Measurements from ENCODE around the gene TJP3. TPM values are rescaled to one million over a fixed set of nuclear protein-coding genes. Genes with fewer than 3 reads are reported as not detected.

Gene TJP3
- total and polyA plus RNA-seq, 4 donors = 0.30 to 5.0 (median 1.7) TPM

DNA sequence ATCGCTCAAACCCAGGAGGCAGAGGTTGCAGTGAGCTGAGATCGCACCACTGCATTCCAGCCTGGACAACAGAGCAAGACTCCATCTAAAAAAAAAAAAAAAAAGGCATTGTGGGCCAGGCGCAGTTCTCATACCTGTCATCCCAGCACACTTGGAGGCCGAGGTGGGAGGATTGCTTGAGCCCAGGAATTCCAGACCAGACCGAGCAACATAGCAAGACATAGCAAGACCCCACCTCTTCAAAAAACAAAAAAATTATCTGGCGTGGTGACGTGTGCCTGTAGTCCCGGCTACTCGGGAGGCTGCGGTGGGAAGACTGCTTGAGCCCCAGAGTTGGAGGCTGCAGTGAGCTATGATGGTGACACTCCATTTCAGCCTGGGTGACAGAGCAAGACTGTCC lies 25.9 kb upstream of the TJP3 start:
- H3K4me1 ChIP-seq (ENCODE audit: control insufficient read depth, insufficient read depth, low read length) = peaks cover 8% of the 10 kb centered on the region
- H3K27me3 ChIP-seq (ENCODE audit: control insufficient read depth, insufficient read depth, low read length) = no peaks in the 10 kb centered on the region
- no peak for DNase-seq (ENCODE audit: low read depth in 4 of 6, low spot score in 6 of 6)
- 95% methylated on average over 2 of the region's 10 CpGs for WGBS (ENCODE audit: insufficient coverage)
- H3K27ac ChIP-seq (ENCODE audit: low read depth, low read length) = no peak overlapping the region
- no peak overlapping the region for H3K4me3 ChIP-seq (ENCODE audit: low read depth, low read length)
- H3K9me3 ChIP-seq (ENCODE audit: control insufficient read depth, insufficient read depth, low read length) = no peaks in the 10 kb centered on the region
- peaks cover 46% of the 10 kb centered on the region for H3K36me3 ChIP-seq (ENCODE audit: control insufficient read depth, insufficient read depth, low read length)

DNA sequence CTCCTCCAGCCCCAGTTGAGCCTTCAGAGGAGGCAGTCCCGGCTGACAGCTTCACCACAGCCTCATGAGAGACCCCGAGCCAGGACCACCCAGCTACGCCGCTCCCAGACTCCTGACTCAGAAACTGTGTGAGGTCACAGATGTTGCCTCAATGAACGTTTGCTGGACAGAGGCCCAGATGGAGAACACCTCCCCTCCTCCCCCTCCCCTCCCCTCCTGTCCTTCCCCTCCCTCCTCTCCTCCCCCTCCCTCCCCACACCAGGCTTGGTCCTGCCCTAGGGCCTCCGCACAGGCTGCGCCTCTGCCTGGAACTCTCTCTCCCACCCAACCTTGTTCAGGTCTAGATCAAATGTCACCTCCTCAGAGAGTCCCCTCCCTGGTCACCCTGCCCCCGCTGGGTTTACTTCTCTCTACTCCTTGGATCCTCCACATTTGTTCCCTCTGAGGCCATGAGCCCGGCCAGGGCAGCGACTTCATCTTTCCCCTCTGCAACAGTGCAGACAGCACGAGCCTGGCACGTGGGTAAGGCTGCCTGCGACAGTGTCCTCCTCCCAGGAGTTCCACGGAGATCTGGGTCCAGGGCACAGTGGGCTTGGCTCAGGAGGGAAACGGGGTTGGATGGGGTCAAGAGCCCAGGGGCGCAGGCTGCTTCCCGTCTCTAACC lies 25.3 kb upstream of the TJP3 start:
- Histone ChIP-seq H3K27ac (ENCODE audit: low read depth, low read length) (peak overlapping the region; percentile 54), H3K36me3 (ENCODE audit: control insufficient read depth, insufficient read depth, low read length) (peaks cover 52% of the 10 kb centered on the region), H3K27me3 (ENCODE audit: control insufficient read depth, insufficient read depth, low read length) (no peaks in the 10 kb centered on the region), H3K4me1 (ENCODE audit: control insufficient read depth, insufficient read depth, low read length) (peaks cover 14% of the 10 kb centered on the region), H3K4me3 (ENCODE audit: low read depth, low read length) (no peak overlapping the region), H3K9me3 (ENCODE audit: control insufficient read depth, insufficient read depth, low read length) (no peaks in the 10 kb centered on the region)
- WGBS (ENCODE audit: insufficient coverage) = 70% methylated on average over 17 of the region's 17 CpGs
- DNase-seq (ENCODE audit: low read depth in 4 of 6, low spot score in 6 of 6) = peak in 2 of 6 donors; percentile 8 to 51

GRCh38 chr19:3683405-3684053 lies 24.7 kb upstream of the TJP3 start:
- peak overlapping the region; percentile 54 for H3K27ac ChIP-seq (ENCODE audit: low read depth, low read length)
- peaks cover 20% of the 10 kb centered on the region for H3K4me1 ChIP-seq (ENCODE audit: control insufficient read depth, insufficient read depth, low read length)
- H3K9me3 ChIP-seq (ENCODE audit: control insufficient read depth, insufficient read depth, low read length) = no peaks in the 10 kb centered on the region
- peaks cover 53% of the 10 kb centered on the region for H3K36me3 ChIP-seq (ENCODE audit: control insufficient read depth, insufficient read depth, low read length)
- H3K27me3 ChIP-seq (ENCODE audit: control insufficient read depth, insufficient read depth, low read length) = no peaks in the 10 kb centered on the region
- no peak for DNase-seq (ENCODE audit: low read depth in 4 of 6, low spot score in 6 of 6)
- 64% methylated on average over 18 of the region's 26 CpGs for WGBS (ENCODE audit: insufficient coverage)
- H3K4me3 ChIP-seq (ENCODE audit: low read depth, low read length) = no peak overlapping the region

DNA sequence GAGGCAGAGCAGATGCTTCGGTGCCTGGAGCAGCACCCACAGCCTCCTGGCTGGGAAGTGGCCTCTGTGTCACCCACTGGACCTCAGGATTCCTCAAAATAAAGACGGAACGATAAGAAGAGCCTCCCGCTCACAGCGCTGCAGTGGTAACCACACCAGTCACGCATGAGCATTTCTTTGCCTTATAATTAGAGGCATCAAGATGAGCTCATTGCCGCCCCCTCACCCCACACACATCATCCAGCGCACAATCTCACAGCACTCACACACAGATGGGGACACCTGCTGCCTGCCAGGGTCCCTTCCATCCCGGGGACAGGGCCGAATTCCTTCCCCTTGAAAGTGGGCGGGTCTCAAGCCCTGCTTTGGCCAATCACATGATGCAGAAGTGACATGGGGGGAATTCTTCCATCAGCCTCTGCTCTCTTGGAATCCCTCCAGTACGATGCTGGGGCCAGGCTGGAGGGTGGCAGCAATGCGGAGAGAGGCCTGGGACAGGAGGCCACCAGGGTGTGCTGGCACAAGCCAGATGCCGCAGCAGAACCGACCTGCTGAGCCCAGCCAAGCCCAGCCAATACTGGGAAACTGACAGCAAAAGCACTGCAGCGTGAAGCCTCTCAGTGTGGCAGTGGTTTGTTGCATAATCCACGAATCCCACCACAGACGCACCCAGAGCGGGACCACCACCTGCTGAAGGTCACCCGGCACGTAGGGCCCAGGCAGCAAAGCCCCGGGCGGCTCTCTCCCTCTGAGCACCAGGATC lies 23.9 kb upstream of the TJP3 start:
- Histone ChIP-seq H3K4me3 (ENCODE audit: low read depth, low read length) (no peak overlapping the region), H3K27me3 (ENCODE audit: control insufficient read depth, insufficient read depth, low read length) (no peaks in the 10 kb centered on the region), H3K9me3 (ENCODE audit: control insufficient read depth, insufficient read depth, low read length) (no peaks in the 10 kb centered on the region), H3K4me1 (ENCODE audit: control insufficient read depth, insufficient read depth, low read length) (peaks cover 23% of the 10 kb centered on the region), H3K36me3 (ENCODE audit: control insufficient read depth, insufficient read depth, low read length) (peaks cover 51% of the 10 kb centered on the region), H3K27ac (ENCODE audit: low read depth, low read length) (no peak overlapping the region)
- no peak for DNase-seq (ENCODE audit: low read depth in 4 of 6, low spot score in 6 of 6)
- WGBS (ENCODE audit: insufficient coverage) = 88% methylated on average over 21 of the region's 23 CpGs

DNA sequence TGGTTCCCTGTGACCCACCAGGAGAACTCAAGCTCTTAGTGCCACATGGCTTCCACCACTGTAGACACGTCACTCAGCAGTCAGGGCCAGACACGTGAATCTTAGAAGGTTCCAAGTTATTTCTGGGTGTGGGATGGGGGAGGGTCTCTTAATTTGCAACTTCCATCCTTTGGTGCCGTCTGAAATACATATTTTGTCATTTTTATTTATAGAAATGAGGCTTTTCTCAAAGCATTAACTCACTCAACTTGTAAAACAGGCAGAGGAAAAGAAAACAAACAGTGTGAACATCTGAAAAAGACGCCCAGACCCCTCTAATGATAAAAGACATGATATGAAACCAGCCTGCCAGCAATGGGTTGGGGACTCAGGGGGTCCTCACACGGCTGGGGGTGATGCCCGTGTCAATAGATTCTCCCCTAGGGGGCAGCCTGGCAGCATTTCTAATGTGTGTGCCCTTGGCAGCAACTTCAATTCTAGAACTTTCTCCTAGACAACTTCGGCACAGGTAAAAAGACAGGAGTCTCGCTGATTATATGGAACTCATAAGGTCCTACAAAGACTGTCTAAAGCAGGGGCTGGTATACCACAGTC lies 23.3 kb upstream of the TJP3 start:
- WGBS (ENCODE audit: insufficient coverage) = 93% methylated on average over 4 of the region's 8 CpGs
- peaks cover 45% of the 10 kb centered on the region for H3K36me3 ChIP-seq (ENCODE audit: control insufficient read depth, insufficient read depth, low read length)
- no peaks in the 10 kb centered on the region for H3K9me3 ChIP-seq (ENCODE audit: control insufficient read depth, insufficient read depth, low read length)
- no peak overlapping the region for H3K27ac ChIP-seq (ENCODE audit: low read depth, low read length)
- H3K4me1 ChIP-seq (ENCODE audit: control insufficient read depth, insufficient read depth, low read length) = peaks cover 23% of the 10 kb centered on the region
- H3K27me3 ChIP-seq (ENCODE audit: control insufficient read depth, insufficient read depth, low read length) = no peaks in the 10 kb centered on the region
- H3K4me3 ChIP-seq (ENCODE audit: low read depth, low read length) = no peak overlapping the region
- DNase-seq (ENCODE audit: low read depth in 4 of 6, low spot score in 6 of 6) = no peak

GRCh38 chr19:3687393-3687773 lies 20.8 kb upstream of the TJP3 start:
- 100% methylated on average over 1 of the region's 12 CpGs for WGBS (ENCODE audit: insufficient coverage)
- Histone ChIP-seq H3K36me3 (ENCODE audit: control insufficient read depth, insufficient read depth, low read length) (peaks cover 53% of the 10 kb centered on the region), H3K4me3 (ENCODE audit: low read depth, low read length) (no peak overlapping the region), H3K4me1 (ENCODE audit: control insufficient read depth, insufficient read depth, low read length) (peaks cover 27% of the 10 kb centered on the region), H3K27ac (ENCODE audit: low read depth, low read length) (no peak overlapping the region), H3K27me3 (ENCODE audit: control insufficient read depth, insufficient read depth, low read length) (no peaks in the 10 kb centered on the region), H3K9me3 (ENCODE audit: control insufficient read depth, insufficient read depth, low read length) (no peaks in the 10 kb centered on the region)
- DNase-seq (ENCODE audit: low read depth in 4 of 6, low spot score in 6 of 6) = no peak

DNA sequence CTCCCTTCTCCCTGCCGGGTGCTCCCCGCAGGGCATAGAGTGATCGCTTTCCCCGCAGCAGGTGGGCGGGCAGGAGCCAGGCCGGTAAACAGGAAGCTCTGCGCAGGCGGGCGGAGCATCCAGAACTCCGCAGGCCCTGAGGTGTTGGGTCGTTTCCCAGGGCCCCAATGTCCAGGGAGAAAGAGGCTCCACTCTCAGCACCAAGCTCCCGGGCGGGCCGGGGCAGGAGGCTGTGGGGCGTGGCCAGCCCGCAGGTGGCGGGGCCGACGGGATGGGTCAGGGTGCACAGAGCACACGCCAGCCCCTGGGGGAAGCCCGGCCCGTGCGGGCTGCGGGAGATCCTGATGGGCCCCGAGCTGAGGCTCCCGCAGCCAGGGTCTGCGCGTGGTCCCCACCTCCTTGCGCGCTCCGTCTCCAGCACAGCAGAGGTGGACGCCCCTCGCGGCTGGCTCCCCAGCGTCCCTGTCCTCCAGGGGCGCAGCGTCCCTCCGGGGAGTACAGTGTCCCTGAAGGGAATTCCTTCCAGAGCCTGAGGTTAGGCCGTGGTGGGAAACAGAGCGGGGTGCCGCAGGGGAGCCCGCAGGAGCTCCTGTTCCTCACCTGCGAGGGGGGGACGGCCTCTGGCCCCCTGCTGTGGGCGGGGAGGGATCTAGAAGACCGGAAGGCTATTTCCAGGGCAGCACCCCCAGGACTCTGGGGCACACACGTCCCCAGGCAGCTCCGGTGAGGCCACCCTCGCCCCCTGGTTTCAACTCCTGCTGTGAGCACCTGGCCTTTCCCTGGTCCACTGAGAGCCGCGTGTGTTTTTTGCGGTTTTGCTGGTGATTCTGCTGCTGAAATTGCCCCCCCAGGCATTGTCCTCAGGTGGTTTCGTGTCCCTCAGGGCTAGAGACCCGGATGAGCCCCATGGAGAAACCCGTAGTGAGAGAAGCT lies 20.1 kb upstream of the TJP3 start:
- 42% methylated on average over 55 of the region's 55 CpGs for WGBS (ENCODE audit: insufficient coverage)
- Histone ChIP-seq H3K27me3 (ENCODE audit: control insufficient read depth, insufficient read depth, low read length) (no peaks in the 10 kb centered on the region), H3K4me3 (ENCODE audit: low read depth, low read length) (no peak overlapping the region), H3K27ac (ENCODE audit: low read depth, low read length) (no peak overlapping the region), H3K4me1 (ENCODE audit: control insufficient read depth, insufficient read depth, low read length) (peaks cover 29% of the 10 kb centered on the region), H3K9me3 (ENCODE audit: control insufficient read depth, insufficient read depth, low read length) (no peaks in the 10 kb centered on the region), H3K36me3 (ENCODE audit: control insufficient read depth, insufficient read depth, low read length) (peaks cover 55% of the 10 kb centered on the region)
- DNase-seq (ENCODE audit: low read depth in 4 of 6, low spot score in 6 of 6) = no peak

- DNase-seq (ENCODE audit: low read depth in 4 of 6, low spot score in 6 of 6) = no peak
- Histone ChIP-seq H3K4me1 (ENCODE audit: control insufficient read depth, insufficient read depth, low read length) (peaks cover 33% of the 10 kb centered on the region), H3K9me3 (ENCODE audit: control insufficient read depth, insufficient read depth, low read length) (no peaks in the 10 kb centered on the region), H3K27ac (ENCODE audit: low read depth, low read length) (no peak overlapping the region), H3K27me3 (ENCODE audit: control insufficient read depth, insufficient read depth, low read length) (no peaks in the 10 kb centered on the region), H3K4me3 (ENCODE audit: low read depth, low read length) (no peak overlapping the region), H3K36me3 (ENCODE audit: control insufficient read depth, insufficient read depth, low read length) (peaks cover 65% of the 10 kb centered on the region)
- WGBS (ENCODE audit: insufficient coverage) = 95% methylated on average over 29 of the region's 31 CpGs
Observed at GRCh38 chr19:3690551-3691371, 17.4 kb upstream of the TJP3 start.

Measured in spinal cord (tissue), 10 donors.